ENCODE measurements around the gene TAF4. TPM values are rescaled to one million over a fixed set of nuclear protein-coding genes. Genes with fewer than 3 reads are reported as not detected.

The TAF4 gene
- total RNA-seq, 2 donors from 2014 or later, result 25.5 to 39.9 TPM

DNA sequence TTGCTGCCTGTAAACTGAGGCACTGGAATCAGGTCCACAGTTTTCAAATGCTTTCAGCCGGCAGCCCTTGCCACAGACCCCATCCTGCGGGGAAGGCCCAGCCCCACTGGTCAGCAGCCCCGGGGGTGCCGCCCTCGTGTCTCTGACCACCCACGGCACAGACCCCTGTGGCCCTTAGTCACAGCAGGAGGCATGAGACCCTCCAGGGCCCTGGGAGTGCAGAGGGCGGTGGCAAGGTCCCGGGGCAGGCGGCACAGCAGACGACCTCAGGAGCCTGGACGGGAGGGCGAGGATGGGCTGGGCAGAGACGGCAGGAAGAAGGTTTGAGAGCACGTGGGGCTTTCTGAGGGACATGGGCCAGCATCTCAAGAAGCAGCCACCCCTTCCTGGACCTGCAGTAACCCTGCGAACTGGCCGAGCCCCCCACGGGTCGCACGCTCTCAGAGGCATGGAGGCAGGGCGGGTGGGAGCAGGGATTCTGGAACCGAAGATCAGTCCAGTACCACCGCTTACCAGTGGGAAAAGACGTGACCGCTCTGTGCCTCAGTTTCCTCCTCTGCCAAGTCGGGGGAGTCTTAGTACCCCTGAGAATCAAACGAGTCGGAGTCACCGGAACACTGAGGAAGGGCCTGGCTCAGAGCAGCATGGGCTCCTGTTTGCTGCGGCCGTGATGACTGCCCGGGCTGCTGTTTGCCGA, 140.7 kb downstream of the TAF4 start:
- 89% methylated on average over 27 to 32 of the region's 32 CpGs for WGBS, 2 experiments (ENCODE audit: insufficient coverage in 1 of 2, insufficient read length in 1 of 2)
- peaks cover 3% of the 10 kb centered on the region for H3K36me3 Mint-ChIP-seq (ENCODE audit: low read depth)
- H3K4me3 Mint-ChIP-seq, result no peak overlapping the region
- H3K27me3 ChIP-seq (ENCODE audit: control insufficient read depth, insufficient read depth, low read length, poor library complexity, severe bottlenecking), result no peaks in the 10 kb centered on the region
- no peaks in the 10 kb centered on the region for H3K4me1 Mint-ChIP-seq
- H3K27ac ChIP-seq (ENCODE audit: low read depth, low read length), result no peak overlapping the region
- H3K27me3 Mint-ChIP-seq (ENCODE audit: insufficient read depth), result no peaks in the 10 kb centered on the region
- TF ChIP-seq, protein P1, sequence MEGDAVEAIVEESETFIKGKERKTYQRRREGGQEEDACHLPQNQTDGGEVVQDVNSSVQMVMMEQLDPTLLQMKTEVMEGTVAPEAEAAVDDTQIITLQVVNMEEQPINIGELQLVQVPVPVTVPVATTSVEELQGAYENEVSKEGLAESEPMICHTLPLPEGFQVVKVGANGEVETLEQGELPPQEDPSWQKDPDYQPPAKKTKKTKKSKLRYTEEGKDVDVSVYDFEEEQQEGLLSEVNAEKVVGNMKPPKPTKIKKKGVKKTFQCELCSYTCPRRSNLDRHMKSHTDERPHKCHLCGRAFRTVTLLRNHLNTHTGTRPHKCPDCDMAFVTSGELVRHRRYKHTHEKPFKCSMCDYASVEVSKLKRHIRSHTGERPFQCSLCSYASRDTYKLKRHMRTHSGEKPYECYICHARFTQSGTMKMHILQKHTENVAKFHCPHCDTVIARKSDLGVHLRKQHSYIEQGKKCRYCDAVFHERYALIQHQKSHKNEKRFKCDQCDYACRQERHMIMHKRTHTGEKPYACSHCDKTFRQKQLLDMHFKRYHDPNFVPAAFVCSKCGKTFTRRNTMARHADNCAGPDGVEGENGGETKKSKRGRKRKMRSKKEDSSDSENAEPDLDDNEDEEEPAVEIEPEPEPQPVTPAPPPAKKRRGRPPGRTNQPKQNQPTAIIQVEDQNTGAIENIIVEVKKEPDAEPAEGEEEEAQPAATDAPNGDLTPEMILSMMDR (conservative IDR thresholded peaks at IDR 0.05), result no peak
- no peak for DNase-seq
- H3K9me3 ChIP-seq (ENCODE audit: control insufficient read depth, low read length), result peaks cover 4% of the 10 kb centered on the region
- H3K9ac ChIP-seq (ENCODE audit: extremely low read depth, low read length, poor library complexity, severe bottlenecking), result no peak overlapping the region
- no peak overlapping the region for H3K4me3 ChIP-seq (ENCODE audit: low read length)
- no peak overlapping the region for H3K27ac Mint-ChIP-seq
- no peaks in the 10 kb centered on the region for H3K36me3 ChIP-seq (ENCODE audit: control insufficient read depth, insufficient read depth, low read length)
- no peaks in the 10 kb centered on the region for H3K4me1 ChIP-seq (ENCODE audit: control insufficient read depth, insufficient read depth, low read length)
- H3K9me3 Mint-ChIP-seq, result peaks cover 5% of the 10 kb centered on the region

Small RNA genes lying within 50 kb of the gene (microRNA-seq; reads per million reads assigned to microRNA genes)
- gene MIR1257 (ENCODE audit: borderline microRNAs expressed) (not detected), gene MIR3195 (ENCODE audit: borderline microRNAs expressed) (not detected)

Other genes starting within 250 kb of the TAF4 start
- 10 to 100 TPM; 89.1 to 91.1 TPM for gene LSM14B, start 56.6 kb upstream of the TAF4 start, total RNA-seq
- 100 to 1,000 TPM; 279 to 280 TPM for gene PSMA7, start 77.5 kb upstream of the TAF4 start, total RNA-seq
- 10 to 100 TPM; 23.2 to 28.8 TPM for gene SS18L1, start 77.9 kb upstream of the TAF4 start, total RNA-seq
- gene MTG2, start 117.1 kb upstream of the TAF4 start, total RNA-seq, result 10 to 100 TPM; 28.2 to 29.6 TPM
- gene HRH3, start 154.4 kb upstream of the TAF4 start, total RNA-seq, result under 1 TPM in 1 of 2 donors, not detected in 1; 0.44 TPM
- gene OSBPL2, start 172.6 kb upstream of the TAF4 start, total RNA-seq, result 10 to 100 TPM; 46.7 to 50.3 TPM
- gene ADRM1, start 237.1 kb upstream of the TAF4 start, total RNA-seq, result 100 to 1,000 TPM; 105 to 106 TPM

Measured in endodermal cell (in vitro differentiated cells).